Uterus (tissue), 4 donors: Measurements from ENCODE around the gene KCND3. TPM values are rescaled to one million over a fixed set of nuclear protein-coding genes. Genes with fewer than 3 reads are reported as not detected.

ENCODE experiments used
- DNase-seq, 2 donors: peaks; one replicate each; pipeline ENCODE4 v3.0.0-alpha.2; 2019 to 2020
- H3K27ac ChIP-seq, 2 donors: fragments of 200-600 bp; sonication (generic); 1 replicate in 1 of 2; 2 replicates in 1 of 2; pipeline ENCODE4 v1.5.1; 2016 to 2018
- H3K27me3 ChIP-seq, 2 donors: fragments of 200-600 bp; sonication (generic); one replicate each; pipeline ENCODE4 v1.5.1; 2018 to 2019; ENCODE audit warnings: control low read depth in 1 of 2
- H3K36me3 ChIP-seq, 2 donors: fragments of 200-600 bp; sonication (generic); one replicate each; pipeline ENCODE4 v1.5.1; 2019; ENCODE audit warnings: control low read depth in 1 of 2
- H3K4me1 ChIP-seq, 2 donors: fragments of 200-600 bp; sonication (generic); one replicate each; pipeline ENCODE4 v1.5.1; 2018 to 2019; ENCODE audit warnings: control low read depth in 1 of 2
- H3K4me3 ChIP-seq, 2 donors: fragments of 200-600 bp; sonication (generic); 1 replicate in 1 of 2; 2 replicates in 1 of 2; pipeline ENCODE4 v1.5.1; 2018 to 2019; ENCODE audit warnings: mild to moderate bottlenecking in 1 of 2
- H3K9me3 ChIP-seq, 2 donors: fragments of 200-600 bp; sonication (generic); one replicate each; pipeline ENCODE4 v1.5.1; 2019; ENCODE audit warnings: control low read depth in 1 of 2
- CTCF ChIP-seq, 4 experiments: fragments of 200-600 bp in 2 of 4; fragments of 450-650 bp in 2 of 4; sonication (generic) in 2 of 4; IDR thresholded peaks; one replicate each; pipeline ENCODE4 v1.5.1; 2016 to 2019; ENCODE audit warnings: antibody characterized with exemption in 4 of 4, mild to moderate bottlenecking in 2 of 4, moderate library complexity in 1 of 4
- POLR2A ChIP-seq, 2 donors: fragments of 450-650 bp; IDR thresholded peaks; one replicate each; pipeline ENCODE4 v1.6.1; 2016; ENCODE audit warnings: antibody characterized with exemption in 2 of 2, mild to moderate bottlenecking in 1 of 2, moderate library complexity in 1 of 2
- intact Hi-C: fragments of 100-400 bp; cut with DNase I; formaldehyde crosslinking; loops from one replicate; pipeline ENCODE4 v1.15.1; 2023; ENCODE audit warnings: low total_unique reads
- total RNA-seq, 4 donors: library from RNA; depleted of rRNA in 3 of 4; stranded (reverse); fragments of >200 nt in 3 of 4; gene quantifications; one replicate each; pipeline versions ENCODE4 v1.1.0 to v1.2.4, GENCODE V29; 2014 to 2023
- donor health status: DM: yes; HTN: yes; CAD: no.

The KCND3 gene
- total RNA-seq, 4 donors from 2014 or later: 5.0 to 13.5 (median 7.2) TPM

- intact Hi-C loops: no loop called here
- Histone ChIP-seq H3K9me3 (no peaks in the 10 kb centered on the region), H3K36me3 (no peaks in the 10 kb centered on the region), H3K4me1 (no peaks in the 10 kb centered on the region), H3K4me3 (no peak overlapping the region), H3K27me3 (no peaks in the 10 kb centered on the region), H3K27ac (no peak overlapping the region)
- TF ChIP-seq POLR2A (IDR thresholded peaks at IDR 0.05) (no peak), CTCF (IDR thresholded peaks at IDR 0.05) (no peak)
- no peak for DNase-seq
Observed at GRCh38 chr1:111943846-111944749, 45.4 kb downstream of the KCND3 start.

GRCh38 chr1:111943066-111943465 lies 46.4 kb downstream of the KCND3 start:
- Histone ChIP-seq H3K36me3 (no peaks in the 10 kb centered on the region), H3K27me3 (no peaks in the 10 kb centered on the region), H3K27ac (no peak overlapping the region), H3K9me3 (no peaks in the 10 kb centered on the region), H3K4me1 (no peaks in the 10 kb centered on the region), H3K4me3 (no peak overlapping the region)
- no peak for DNase-seq
- intact Hi-C loops: no loop called here
- TF ChIP-seq CTCF (IDR thresholded peaks at IDR 0.05) (no peak), POLR2A (IDR thresholded peaks at IDR 0.05) (no peak)

GRCh38 chr1:111938536-111938935 lies 50.9 kb downstream of the KCND3 start:
- Histone ChIP-seq H3K27me3 (no peaks in the 10 kb centered on the region), H3K27ac (no peak overlapping the region), H3K36me3 (no peaks in the 10 kb centered on the region), H3K9me3 (no peaks in the 10 kb centered on the region), H3K4me1 (no peaks in the 10 kb centered on the region), H3K4me3 (no peak overlapping the region)
- no peak for DNase-seq
- intact Hi-C loops: no loop called here
- TF ChIP-seq CTCF (IDR thresholded peaks at IDR 0.05) (no peak), POLR2A (IDR thresholded peaks at IDR 0.05) (no peak)

- Histone ChIP-seq H3K9me3 (no peaks in the 10 kb centered on the region), H3K27me3 (no peaks in the 10 kb centered on the region), H3K4me3 (no peak overlapping the region), H3K36me3 (no peaks in the 10 kb centered on the region), H3K4me1 (no peaks in the 10 kb centered on the region), H3K27ac (no peak overlapping the region)
- DNase-seq: no peak
- TF ChIP-seq POLR2A (IDR thresholded peaks at IDR 0.05): no peak
- TF ChIP-seq CTCF (IDR thresholded peaks at IDR 0.05): no peak
- intact Hi-C loops: no loop called here
Observed at GRCh38 chr1:111938123-111938522, 51.3 kb downstream of the KCND3 start.

GRCh38 chr1:111937147-111937725 lies 52.2 kb downstream of the KCND3 start:
- H3K9me3 ChIP-seq: no peaks in the 10 kb centered on the region
- H3K4me1 ChIP-seq: no peaks in the 10 kb centered on the region
- H3K27me3 ChIP-seq: no peaks in the 10 kb centered on the region
- no peaks in the 10 kb centered on the region for H3K36me3 ChIP-seq
- H3K4me3 ChIP-seq: no peak overlapping the region
- H3K27ac ChIP-seq: no peak overlapping the region
- no peak for DNase-seq
- TF ChIP-seq POLR2A (IDR thresholded peaks at IDR 0.05) (no peak), CTCF (IDR thresholded peaks at IDR 0.05) (no peak)
- intact Hi-C loops: no loop called here
